ENCODE measurements around the gene DAP3.

DNA sequence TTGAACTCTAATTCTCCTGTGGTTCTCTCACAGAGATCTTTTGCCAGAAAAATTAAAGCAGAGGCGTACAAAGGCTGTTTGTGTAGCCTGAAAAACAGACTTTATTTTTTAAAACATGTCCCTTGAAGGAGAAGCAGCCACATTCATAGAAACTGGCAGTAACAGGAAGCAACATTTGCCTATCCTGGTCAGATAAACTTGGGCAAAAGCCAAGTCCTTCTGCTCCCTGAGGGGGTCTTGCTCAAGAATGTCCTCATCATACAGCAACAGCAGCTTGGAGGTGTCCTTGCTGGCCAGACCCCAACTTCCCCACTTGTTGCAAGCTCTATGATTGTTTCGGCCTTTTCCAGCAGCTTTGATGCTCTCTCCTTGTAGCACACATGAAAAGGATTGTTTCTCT lies 42.6 kb upstream of the DAP3 start:
- TF ChIP-seq SIN3A (IDR thresholded peaks at IDR 0.05; ENCODE audit: borderline replicate concordance, insufficient read depth, low read depth, low read length): no peak
- no peak for TF ChIP-seq POLR2AphosphoS5 (IDR thresholded peaks at IDR 0.05; ENCODE audit: low read depth, low read length)
